Thoracic aorta (tissue), 2 donors: ENCODE data around the gene ARR3. TPM values are rescaled to one million over a fixed set of nuclear protein-coding genes. Genes with fewer than 3 reads are reported as not detected.
"Not testable (repeated sequence)": the region's sequence is repeated elsewhere in the genome, so short reads cannot be mapped to it uniquely, and the experiment has no call there.

Source experiments
- ATAC-seq: fragments of 150-250 bp; one replicate; pipeline ENCODE4 v1.8.0; 2017; ENCODE audit warnings: low read depth; ENCODE audit not compliant: insufficient number of reproducible peaks, low FRiP score
- DNase-seq: peaks from one replicate; pipeline ENCODE4 v3.0.0-alpha.2; 2020; ENCODE audit warnings: low spot score
- H3K27ac ChIP-seq, 2 donors: fragments of 200-600 bp; sonication (generic); 1 replicate in 1 of 2; 2 replicates in 1 of 2; pipeline ENCODE4 v1.5.1; 2016; ENCODE audit warnings: mild to moderate bottlenecking in 2 of 2, moderate library complexity in 2 of 2
- H3K27me3 ChIP-seq: fragments of 200-600 bp; sonication (generic); replicated peaks from 2 replicates; pipeline ENCODE4 v1.6.0; 2016; ENCODE audit warnings: mild to moderate bottlenecking; ENCODE audit not compliant: insufficient read depth
- H3K36me3 ChIP-seq: fragments of 200-600 bp; sonication (generic); one replicate; pipeline ENCODE4 v1.5.1; 2016
- H3K4me1 ChIP-seq, 2 donors: fragments of 200-600 bp; sonication (generic); 1 replicate in 1 of 2; 2 replicates in 1 of 2; pipeline versions ENCODE4 v1.5.1 to v1.6.0; 2016; ENCODE audit warnings: low read depth in 2 of 2, mild to moderate bottlenecking in 1 of 2; ENCODE audit not compliant: control insufficient read depth in 1 of 2
- H3K4me3 ChIP-seq: fragments of 200-600 bp; sonication (generic); 2 replicates; pipeline ENCODE4 v1.5.1; 2016; ENCODE audit warnings: mild to moderate bottlenecking
- H3K9me3 ChIP-seq: fragments of 200-600 bp; sonication (generic); 2 replicates; pipeline ENCODE4 v1.5.1; 2016
- total RNA-seq, 2 donors: library from RNA; depleted of rRNA; stranded (reverse); fragments of >200 nt; gene quantifications; one replicate each; pipeline versions ENCODE4 v1.1.0 to v1.2.3, GENCODE V29; 2016
- TF ChIP-seq, protein P1 (sequence below): fragments of 200-600 bp; sonication (generic); IDR thresholded peaks from one replicate; pipeline ENCODE4 v1.5.1; 2019; ENCODE audit warnings: antibody characterized with exemption

Gene ARR3
- total RNA-seq, 2 donors from 2014 or later: not detected

DNA sequence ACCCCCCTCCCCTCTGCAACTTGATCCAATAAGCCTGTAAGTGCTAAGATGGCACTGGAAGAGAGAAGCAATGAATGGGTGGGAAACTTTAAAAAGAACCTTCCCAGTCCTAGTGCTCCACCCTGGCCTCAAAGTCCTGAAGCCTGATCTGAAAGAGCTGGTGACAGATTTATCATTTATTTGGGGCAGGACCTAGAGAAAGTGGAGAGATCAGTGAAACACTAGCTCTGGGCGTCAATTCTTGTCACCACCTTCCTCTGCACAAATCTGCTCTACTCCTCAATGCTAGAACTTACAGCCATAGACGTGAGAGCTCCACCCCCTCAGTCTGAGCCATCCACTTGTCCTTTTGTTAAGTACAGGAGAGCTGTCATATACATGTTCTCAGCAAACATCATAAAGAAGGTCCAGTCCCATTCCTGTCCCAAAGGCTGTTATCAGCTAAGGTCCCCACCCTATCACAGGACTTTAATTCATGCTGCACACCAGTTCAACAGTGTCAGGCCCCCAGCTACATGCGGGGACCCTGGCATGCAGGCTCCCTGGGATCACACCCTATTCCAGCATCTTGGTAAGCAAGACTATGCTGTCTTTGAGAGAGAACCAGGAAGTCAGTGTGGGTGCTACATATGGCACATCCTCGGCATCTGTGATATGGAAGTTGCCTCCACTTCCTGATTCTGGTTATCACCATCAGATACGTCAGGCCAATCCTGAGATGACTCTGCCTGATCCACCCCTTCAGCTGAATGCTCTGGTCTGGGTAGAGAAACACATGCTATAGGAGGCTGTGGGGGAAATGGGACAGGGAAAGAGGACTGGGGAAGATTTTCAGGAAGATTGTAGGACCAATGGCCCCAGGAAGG is 10.5 kb upstream of the ARR3 start:
- TF ChIP-seq, protein P1, sequence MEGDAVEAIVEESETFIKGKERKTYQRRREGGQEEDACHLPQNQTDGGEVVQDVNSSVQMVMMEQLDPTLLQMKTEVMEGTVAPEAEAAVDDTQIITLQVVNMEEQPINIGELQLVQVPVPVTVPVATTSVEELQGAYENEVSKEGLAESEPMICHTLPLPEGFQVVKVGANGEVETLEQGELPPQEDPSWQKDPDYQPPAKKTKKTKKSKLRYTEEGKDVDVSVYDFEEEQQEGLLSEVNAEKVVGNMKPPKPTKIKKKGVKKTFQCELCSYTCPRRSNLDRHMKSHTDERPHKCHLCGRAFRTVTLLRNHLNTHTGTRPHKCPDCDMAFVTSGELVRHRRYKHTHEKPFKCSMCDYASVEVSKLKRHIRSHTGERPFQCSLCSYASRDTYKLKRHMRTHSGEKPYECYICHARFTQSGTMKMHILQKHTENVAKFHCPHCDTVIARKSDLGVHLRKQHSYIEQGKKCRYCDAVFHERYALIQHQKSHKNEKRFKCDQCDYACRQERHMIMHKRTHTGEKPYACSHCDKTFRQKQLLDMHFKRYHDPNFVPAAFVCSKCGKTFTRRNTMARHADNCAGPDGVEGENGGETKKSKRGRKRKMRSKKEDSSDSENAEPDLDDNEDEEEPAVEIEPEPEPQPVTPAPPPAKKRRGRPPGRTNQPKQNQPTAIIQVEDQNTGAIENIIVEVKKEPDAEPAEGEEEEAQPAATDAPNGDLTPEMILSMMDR: no peak

DNA sequence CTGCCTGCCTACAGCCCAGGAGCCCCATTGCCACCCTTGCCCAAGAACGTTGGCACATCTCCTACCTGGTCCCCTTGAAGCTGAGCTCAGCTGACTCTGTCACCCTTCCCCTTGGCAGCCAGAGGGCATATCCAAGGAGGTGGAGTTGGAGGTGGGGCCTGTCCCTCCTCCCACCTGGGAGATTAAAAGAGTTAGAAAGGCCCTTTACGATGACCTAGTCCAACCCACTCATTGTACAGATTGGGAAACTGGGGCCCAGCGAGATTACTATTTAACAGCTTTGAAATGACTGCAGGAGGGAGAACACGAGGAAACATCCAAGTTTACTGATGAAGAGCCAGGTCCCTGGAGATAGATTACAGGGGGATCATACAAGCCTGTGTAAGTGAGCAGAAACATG is 8.0 kb upstream of the ARR3 start, which contains the start of gene P2RY4:
Gene P2RY4, minus strand, starts transcription at position 101 of the 400 bp plus-strand sequence. CDS start 580 bp downstream, outside the sequence.
- Histone ChIP-seq H3K27me3 (no peaks in the 10 kb centered on the region), H3K27ac (no peak within 1 kb of the TSS), H3K36me3 (no peaks in the 10 kb centered on the region), H3K4me3 (no peak within 1 kb of the TSS), H3K4me1 (no peaks in the 10 kb centered on the region), H3K9me3 (no peaks in the 10 kb centered on the region)
- DNase-seq (no peak), ATAC-seq (no peak)
- TF ChIP-seq, protein P1: no peak

More for the DNA sequence above, 10.5 kb upstream of the ARR3 start:
- no peaks in the 10 kb centered on the region for H3K4me1 ChIP-seq
- H3K36me3 ChIP-seq: no peaks in the 10 kb centered on the region
- H3K27me3 ChIP-seq: no peaks in the 10 kb centered on the region
- H3K27ac ChIP-seq: no peak overlapping the region
- no peak for ATAC-seq
- H3K4me3 ChIP-seq: no peak overlapping the region
- H3K9me3 ChIP-seq: no peaks in the 10 kb centered on the region
- DNase-seq: no peak

DNA sequence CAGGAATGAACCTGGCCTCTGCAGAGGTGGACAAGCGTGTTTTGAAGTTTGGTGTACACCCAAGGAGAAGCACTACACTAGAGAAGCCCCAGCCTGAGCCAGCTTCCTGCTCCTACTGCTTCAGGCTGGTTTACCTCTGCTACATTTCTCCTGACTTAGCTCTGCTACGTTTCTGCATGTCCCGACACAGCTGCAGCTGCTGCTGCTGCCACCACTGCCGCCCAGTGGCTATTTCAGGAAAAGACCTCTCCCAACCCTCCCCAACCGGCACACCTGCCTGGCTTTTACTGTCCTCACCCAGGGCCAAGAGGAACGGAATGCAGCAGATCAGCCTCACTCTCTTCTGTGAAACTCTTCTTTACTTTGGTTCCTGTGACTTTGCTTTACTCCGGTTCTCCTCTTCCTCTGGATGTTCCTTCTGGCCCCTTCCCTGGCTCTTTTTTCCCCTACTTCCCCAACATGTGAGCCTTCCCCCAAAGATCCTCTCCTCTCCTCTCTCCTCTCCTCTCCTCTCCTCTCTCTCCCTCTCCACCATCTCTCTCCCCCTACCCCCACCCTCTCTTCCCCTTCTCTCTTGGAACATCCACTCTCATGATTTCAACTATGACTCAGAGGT is 5.1 kb upstream of the ARR3 start:
- no peak for DNase-seq
- Histone ChIP-seq H3K27ac (no peak overlapping the region), H3K4me3 (no peak overlapping the region), H3K4me1 (no peaks in the 10 kb centered on the region), H3K9me3 (no peaks in the 10 kb centered on the region), H3K27me3 (no peaks in the 10 kb centered on the region), H3K36me3 (no peaks in the 10 kb centered on the region)
- no peak for ATAC-seq
- TF ChIP-seq, protein P1: peak; percentile 21

DNA sequence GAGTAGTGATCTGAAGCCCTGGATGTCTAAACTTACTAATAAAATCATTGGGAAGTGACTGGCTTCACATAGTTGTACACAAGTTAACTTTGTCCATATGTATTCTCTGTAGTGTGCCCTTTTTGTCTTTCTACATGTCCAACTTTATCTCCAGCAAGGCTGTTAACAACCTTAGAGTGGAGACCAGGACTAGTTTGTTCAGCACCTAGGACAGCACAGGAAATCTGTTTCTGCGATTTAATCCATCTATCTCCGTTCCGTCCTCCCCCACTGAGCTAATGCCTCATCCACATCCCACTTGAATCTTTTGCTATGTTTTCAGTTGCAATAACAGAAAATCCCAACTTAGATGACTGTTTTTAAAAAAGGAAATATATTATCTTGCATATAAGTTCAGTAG is 3.4 kb upstream of the ARR3 start:
- H3K4me3 ChIP-seq: no peak overlapping the region
- DNase-seq (no peak), ATAC-seq (no peak)

DNA sequence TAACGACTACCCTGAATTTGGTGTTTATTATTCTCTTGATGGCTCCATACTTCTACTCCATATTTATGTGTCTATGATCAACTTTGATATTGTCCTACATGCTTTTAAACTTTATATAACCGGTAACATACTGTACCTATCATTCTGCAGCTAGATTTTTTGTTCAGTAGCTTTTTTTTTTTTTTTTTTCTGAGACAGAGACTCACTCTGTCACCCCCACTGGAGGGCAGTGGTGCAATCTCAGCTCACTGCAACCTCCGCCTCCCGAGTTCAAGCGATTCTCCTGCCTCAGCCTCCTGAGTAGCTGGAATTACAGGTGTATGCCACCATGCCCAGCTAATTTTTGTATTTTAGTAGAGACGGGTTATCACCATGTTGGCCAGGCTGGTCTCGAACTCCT is 5.9 kb downstream of the ARR3 start:
- H3K4me3 ChIP-seq, H3K36me3 ChIP-seq, H3K27me3 ChIP-seq, DNase-seq, H3K9me3 ChIP-seq, ATAC-seq, H3K4me1 ChIP-seq, H3K27ac ChIP-seq: not testable (repeated sequence)

More for the DNA sequence above, 3.4 kb upstream of the ARR3 start:
- Histone ChIP-seq H3K9me3 (no peaks in the 10 kb centered on the region), H3K27me3 (no peaks in the 10 kb centered on the region), H3K36me3 (no peaks in the 10 kb centered on the region), H3K27ac (no peak overlapping the region), H3K4me1 (no peaks in the 10 kb centered on the region)
- TF ChIP-seq, protein P1: no peak
